ENCODE measurements around the gene DUS1L. TPM values are rescaled to one million over a fixed set of nuclear protein-coding genes. Genes with fewer than 3 reads are reported as not detected.

DUS1L gene
- total RNA-seq, 1 experiment from 2014 or later: 176 TPM

GRCh38 chr17:82046903-82047302 lies 18.7 kb downstream of the DUS1L start:
- CTCF ChIA-PET: no interaction called here
- H4K20me1 ChIP-seq (ENCODE audit: insufficient read depth): no peaks in the 10 kb centered on the region
- H3K27me3 ChIP-seq (ENCODE audit: insufficient read depth, low read length): no peaks in the 10 kb centered on the region
- peaks cover 6 to 10% of the 10 kb centered on the region in 2 experiments; a peak in 3 of 4 replicates for H3K4me1 ChIP-seq (ENCODE audit: control insufficient read depth in 1 of 2, insufficient read depth in 2 of 2, low read length in 2 of 2)
- intact Hi-C loops (cut with micrococcal nuclease): no loop called here
- H3K9ac ChIP-seq (ENCODE audit: low read length): no peak overlapping the region
- no peak overlapping the region for H2AFZ ChIP-seq (ENCODE audit: low read depth, low read length, poor library complexity, severe bottlenecking)
- no peak overlapping the region for H3K4me2 ChIP-seq (ENCODE audit: low read length)
- DNase-seq (ENCODE audit: low read depth, low spot score): no peak
- BruUV-seq (replicated peaks): no TSS peak
- POLR2A ChIA-PET: no interaction called here
- peaks cover 7 to 19% of the 10 kb centered on the region in 2 experiments; a peak in 2 of 4 replicates for H3K36me3 ChIP-seq (ENCODE audit: control insufficient read depth in 1 of 2, insufficient read depth in 2 of 2, low read length in 2 of 2)
- no peaks in the 10 kb centered on the region for H3K9me2 ChIP-seq (ENCODE audit: insufficient read depth)
- H3K79me2 ChIP-seq (ENCODE audit: insufficient read depth, low read length): peaks cover 14% of the 10 kb centered on the region; the same call in 1 of the 2 replicates
- RAD21 ChIA-PET (ENCODE audit: low non-redundant PET in 1 of 2, low total read pairs in 2 of 2, uncharacterized antibody in 2 of 2, unreplicated experiment in 2 of 2): no interaction called here
- TF ChIP-seq MAX (IDR thresholded peaks at IDR 0.05) (no peak), REST (IDR thresholded peaks at IDR 0.05; ENCODE audit: low read depth) (no peak), SP1 (IDR thresholded peaks at IDR 0.05; ENCODE audit: low read depth) (no peak), TCF7L2 (IDR thresholded peaks at IDR 0.05; ENCODE audit: borderline replicate concordance, extremely low read depth, insufficient read depth, insufficient read length) (no peak), EZH2 (IDR thresholded peaks at IDR 0.05) (no peak), ATF3 (IDR thresholded peaks at IDR 0.05) (no peak), POLR2AphosphoS5 (IDR thresholded peaks at IDR 0.05; ENCODE audit: low read depth, low read length) (no peak), SRF (IDR thresholded peaks at IDR 0.05; ENCODE audit: low read depth) (no peak), EGR1 (IDR thresholded peaks at IDR 0.05; ENCODE audit: low read depth) (no peak), ZNF274 (IDR thresholded peaks at IDR 0.05; ENCODE audit: low read depth, low read length) (no peak), ELF1 (IDR thresholded peaks at IDR 0.05; ENCODE audit: borderline replicate concordance, low read depth) (no peak)
- no peak overlapping the region for H3K27ac ChIP-seq (ENCODE audit: low read depth, low read length)
- H3K4me3 ChIP-seq (replicated peaks in 1 of 2; ENCODE audit: low read depth in 1 of 2, low read length in 2 of 2): no peak overlapping the region
- no peaks in the 10 kb centered on the region for H3K9me3 ChIP-seq (ENCODE audit: control insufficient read depth in 1 of 2, insufficient read depth in 1 of 2, low read depth in 1 of 2, low read length in 2 of 2)
- no peak for ATAC-seq
